ENCODE measurements around the gene CBX5.

The CBX5 gene

GRCh38 chr12:54294953-54295566, 15.1 kb upstream of the CBX5 start:
- Histone ChIP-seq H3K4me3 (ENCODE audit: low read depth, low read length) (no peak overlapping the region), H3K4me1 (peaks cover 14% of the 10 kb centered on the region), H3K9me3 (no peaks in the 10 kb centered on the region; the same call in 1 of the 2 replicates), H3K36me3 (no peaks in the 10 kb centered on the region; the same call in 1 of the 2 replicates), H3K27me3 (no peaks in the 10 kb centered on the region)
- no peak for DNase-seq
- no peak for TF ChIP-seq CTCF (IDR thresholded peaks at IDR 0.05; ENCODE audit: low read depth, low read length)

- Histone ChIP-seq H3K9me3 (no peaks in the 10 kb centered on the region; the same call in 1 of the 2 replicates), H3K36me3 (no peaks in the 10 kb centered on the region; the same call in 1 of the 2 replicates), H3K4me1 (peaks cover 14% of the 10 kb centered on the region), H3K27me3 (no peaks in the 10 kb centered on the region), H3K4me3 (ENCODE audit: low read depth, low read length) (no peak overlapping the region)
- peak; percentile 63 for DNase-seq
- peak; percentile 91 for TF ChIP-seq CTCF (IDR thresholded peaks at IDR 0.05; ENCODE audit: low read depth, low read length)
Measured at GRCh38 chr12:54294152-54294952, 14.4 kb upstream of the CBX5 start.

GRCh38 chr12:54292931-54293241, 13.0 kb upstream of the CBX5 start:
- Histone ChIP-seq H3K9me3 (no peaks in the 10 kb centered on the region; the same call in 1 of the 2 replicates), H3K27me3 (no peaks in the 10 kb centered on the region), H3K4me1 (peaks cover 14% of the 10 kb centered on the region), H3K36me3 (peaks cover 9% of the 10 kb centered on the region), H3K4me3 (ENCODE audit: low read depth, low read length) (no peak overlapping the region)
- DNase-seq: no peak
- TF ChIP-seq CTCF (IDR thresholded peaks at IDR 0.05; ENCODE audit: low read depth, low read length): no peak

- H3K9me3 ChIP-seq: no peaks in the 10 kb centered on the region; the same call in 1 of the 2 replicates
- no peak for DNase-seq
- no peaks in the 10 kb centered on the region for H3K27me3 ChIP-seq
- H3K4me3 ChIP-seq (ENCODE audit: low read depth, low read length): no peak overlapping the region
- H3K4me1 ChIP-seq: peaks cover 14% of the 10 kb centered on the region
- H3K36me3 ChIP-seq: peaks cover 15% of the 10 kb centered on the region
- no peak for TF ChIP-seq CTCF (IDR thresholded peaks at IDR 0.05; ENCODE audit: low read depth, low read length)
Measured at GRCh38 chr12:54292083-54292930, 12.4 kb upstream of the CBX5 start.

- DNase-seq: no peak
- peaks cover 60% of the 10 kb centered on the region for H3K36me3 ChIP-seq
- H3K27me3 ChIP-seq: no peaks in the 10 kb centered on the region
- H3K4me3 ChIP-seq (ENCODE audit: low read depth, low read length): no peak overlapping the region
- no peaks in the 10 kb centered on the region; the same call in 1 of the 2 replicates for H3K9me3 ChIP-seq
- H3K4me1 ChIP-seq: no peaks in the 10 kb centered on the region; the same call in 1 of the 2 replicates
- no peak for TF ChIP-seq CTCF (IDR thresholded peaks at IDR 0.05; ENCODE audit: low read depth, low read length)
Measured at GRCh38 chr12:54287261-54288157, 7.6 kb upstream of the CBX5 start.

All from BE2C (cell line).